SH-SY5Y (cell line): ENCODE data around the gene MYCL.

Experiments used
- GATA2 ChIP-seq: IDR thresholded peaks from 2 replicates; pipeline ENCODE4 v1.6.1; 2011; ENCODE audit warnings: mild to moderate bottlenecking, low read depth, low read length
- GATA3 ChIP-seq: IDR thresholded peaks from 2 replicates; pipeline ENCODE4 v1.6.1; 2011; ENCODE audit warnings: low read depth, mild to moderate bottlenecking, low read length, moderate library complexity

GRCh38 chr1:39892601-39893595, 8.8 kb downstream of the MYCL start:
- TF ChIP-seq GATA2 (no peak), GATA3 (no peak)
